Mammary epithelial cell (primary cell): ENCODE results near the gene DGCR6.

Source experiments
- CTCF ChIP-seq, 2 donors: IDR thresholded peaks in 1 of 2; conservative IDR thresholded peaks in 1 of 2; 2 replicates each; pipeline ENCODE4 v1.5.1; 2011 to 2012; ENCODE audit warnings: inconsistent platforms in 2 of 2, low read length in 2 of 2, mild to moderate bottlenecking in 2 of 2, control low read depth in 1 of 2, low read depth in 1 of 2; ENCODE audit not compliant: insufficient read depth in 1 of 2; ENCODE audit errors: extremely low read depth in 1 of 2
- EZH2 ChIP-seq: IDR thresholded peaks from 2 replicates; pipeline ENCODE4 v1.6.1; 2012; ENCODE audit warnings: low read length, inconsistent platforms, borderline replicate concordance

DNA sequence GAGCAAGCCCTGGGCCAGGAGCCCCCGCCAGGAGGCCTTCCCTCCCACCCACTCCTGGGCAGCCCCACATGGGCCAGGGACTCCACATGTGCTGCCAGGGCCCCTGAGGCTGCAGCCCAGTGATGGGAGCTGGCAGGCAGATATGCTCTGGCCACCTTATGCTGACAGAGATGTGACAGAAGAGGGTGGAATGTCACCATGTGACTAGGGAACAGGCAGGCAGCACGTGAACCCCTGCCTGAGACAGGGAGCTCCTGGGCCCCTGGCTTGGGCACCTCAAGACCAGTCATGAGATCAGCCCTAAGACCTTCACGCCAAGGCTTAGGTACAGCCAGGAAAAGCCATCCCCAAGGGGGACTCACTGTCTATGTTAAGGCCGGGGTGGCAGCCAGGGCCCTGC lies 20.9 kb downstream of the DGCR6 start:
- no peak for TF ChIP-seq CTCF (conservative IDR thresholded peaks at IDR 0.05 in 1 of 2, IDR thresholded peaks at IDR 0.05 in 1 of 2; ENCODE audit: extremely low read depth in 1 of 2, insufficient read depth in 1 of 2, low read depth in 1 of 2, low read length in 2 of 2)
- TF ChIP-seq EZH2: no peak
